H1 (cell line): ENCODE results near the gene ANKUB1. TPM values are rescaled to one million over a fixed set of nuclear protein-coding genes. Genes with fewer than 3 reads are reported as not detected.

ENCODE experiments used
- CTCF ChIA-PET: fragments of 300-600 bp; sonication (Branson Sonifier 250); formaldehyde crosslinking; loops from one replicate; lab custom pipeline; 2021; ENCODE audit not compliant: partially characterized antibody; lab: Charles Lee
- POLR2A ChIA-PET: fragments of 300-600 bp; sonication (Branson Sonifier 250); formaldehyde crosslinking; loops from one replicate; lab custom pipeline; 2021; ENCODE audit warnings: inconsistent platforms; ENCODE audit not compliant: partially characterized antibody; lab: Charles Lee
- DNase-seq, 2 experiments: peaks; one replicate each; pipeline versions ENCODE4 v3.0.0 to v3.0.0-alpha.2; 2010 to 2022; ENCODE audit warnings: low spot score in 2 of 2, low read depth in 1 of 2, mixed read lengths in 1 of 2
- FAIRE-seq: peaks from 2 replicates; lab custom pipeline; 2011; peaks lifted over from hg19 to GRCh38; lab: Jason Lieb, UNC
- H2AFZ ChIP-seq: 2 replicates; pipeline ENCODE4 v1.8.1; 2012; ENCODE audit warnings: low read length, inconsistent platforms
- H2AK5ac ChIP-seq: 2 replicates; pipeline ENCODE4 v1.6.1; 2013; ENCODE audit warnings: low read depth, low read length
- H2BK120ac ChIP-seq: replicated peaks from 2 replicates; pipeline ENCODE3; 2013; ENCODE audit warnings: low read depth, low read length, inconsistent platforms
- H2BK12ac ChIP-seq: 2 replicates; pipeline ENCODE4 v1.6.1; 2013; ENCODE audit warnings: low read depth, low read length
- H2BK15ac ChIP-seq: 2 replicates; pipeline ENCODE4 v1.6.1; 2013; ENCODE audit warnings: low read length
- H2BK20ac ChIP-seq: 2 replicates; pipeline ENCODE4 v1.6.1; 2013; ENCODE audit warnings: low read length
- H2BK5ac ChIP-seq: 2 replicates; pipeline ENCODE4 v1.6.1; 2013; ENCODE audit warnings: low read depth, low read length
- H3K14ac ChIP-seq: 2 replicates; pipeline ENCODE4 v1.6.1; 2013; ENCODE audit warnings: inconsistent platforms; ENCODE audit not compliant: insufficient read length
- H3K18ac ChIP-seq: 2 replicates; pipeline ENCODE4 v1.6.1; 2013; ENCODE audit warnings: low read length; ENCODE audit errors: extremely low read depth
- H3K23ac ChIP-seq: 2 replicates; pipeline ENCODE4 v1.6.1; 2013; ENCODE audit warnings: inconsistent platforms; ENCODE audit not compliant: insufficient read length
- H3K23me2 ChIP-seq: 2 replicates; pipeline ENCODE4 v1.6.1; 2013; ENCODE audit warnings: low read depth, low read length
- H3K27ac ChIP-seq: 2 replicates; pipeline ENCODE4 v1.6.1; 2011; ENCODE audit warnings: low read depth, low read length, inconsistent platforms
- H3K27me3 ChIP-seq, 4 experiments: replicated peaks in 1 of 4; 1 replicate in 1 of 4; 2 replicates in 3 of 4; pipeline versions ENCODE4 v1.6.1 to v1.8.1; 2011 to 2013; ENCODE audit warnings: low read length in 3 of 4, mild to moderate bottlenecking in 3 of 4, inconsistent platforms in 2 of 4, mixed read lengths in 2 of 4, moderate library complexity in 1 of 4; ENCODE audit not compliant: control insufficient read depth in 3 of 4, insufficient read depth in 3 of 4; ENCODE audit errors: extremely low read depth in 1 of 4
- H3K36me3 ChIP-seq, 4 experiments: 2 replicates each; pipeline versions ENCODE4 v1.6.1 to v1.8.1; 2011 to 2013; ENCODE audit warnings: mild to moderate bottlenecking in 4 of 4, low read length in 3 of 4, moderate library complexity in 2 of 4, control low read depth in 1 of 4, inconsistent platforms in 1 of 4; ENCODE audit not compliant: insufficient read depth in 4 of 4, control insufficient read depth in 2 of 4
- H3K4ac ChIP-seq: replicated peaks from 2 replicates; pipeline ENCODE3; 2013; ENCODE audit warnings: low read length, low read depth, mixed read lengths, inconsistent platforms; ENCODE audit not compliant: insufficient read length
- H3K4me1 ChIP-seq, 4 experiments: replicated peaks in 1 of 4; 1 replicate in 1 of 4; 2 replicates in 3 of 4; pipeline versions ENCODE4 v1.6.1 to v1.8.1; 2011 to 2013; ENCODE audit warnings: low read length in 3 of 4, inconsistent platforms in 2 of 4, mixed read lengths in 1 of 4; ENCODE audit not compliant: insufficient read depth in 4 of 4, control insufficient read depth in 3 of 4
- H3K4me2 ChIP-seq, 2 experiments: 2 replicates each; pipeline versions ENCODE4 v1.6.1 to v1.8.1; 2011 to 2013; ENCODE audit warnings: low read depth in 2 of 2, low read length in 2 of 2, control low read depth in 1 of 2, inconsistent platforms in 1 of 2, mild to moderate bottlenecking in 1 of 2; ENCODE audit not compliant: insufficient read depth in 1 of 2
- H3K4me3 ChIP-seq, 4 experiments: fragments of 200-600, 300-600 bp in 1 of 4; sonication (generic), shearing (Covaris generic), sonication (Bioruptor Twin) in 1 of 4; 2 replicates each; pipeline versions ENCODE4 v1.5.1 to v1.8.1; 2011 to 2016; ENCODE audit warnings: low read length in 4 of 4, low read depth in 3 of 4, control low read depth in 2 of 4, inconsistent platforms in 2 of 4, mild to moderate bottlenecking in 2 of 4, mixed read lengths in 1 of 4, moderate library complexity in 1 of 4; ENCODE audit not compliant: insufficient read depth in 2 of 4; ENCODE audit errors: extremely low read depth in 1 of 4
- H3K56ac ChIP-seq: replicated peaks from 2 replicates; pipeline ENCODE3; 2013; ENCODE audit warnings: low read depth, mild to moderate bottlenecking, mixed read lengths, low read length, inconsistent platforms; ENCODE audit not compliant: insufficient read length
- H3K79me1 ChIP-seq: 2 replicates; pipeline ENCODE4 v1.6.1; 2013; ENCODE audit warnings: low read depth, low read length, control low read depth
- H3K79me2 ChIP-seq, 2 experiments: 2 replicates each; pipeline versions ENCODE4 v1.6.1 to v1.8.1; 2012 to 2013; ENCODE audit warnings: low read length in 2 of 2, mild to moderate bottlenecking in 2 of 2, inconsistent platforms in 1 of 2; ENCODE audit not compliant: insufficient read depth in 2 of 2, control insufficient read depth in 1 of 2
- H3K9ac ChIP-seq, 4 experiments: replicated peaks in 1 of 4; 1 replicate in 1 of 4; 2 replicates in 3 of 4; pipeline versions ENCODE4 v1.6.1 to v1.8.1; 2011 to 2013; ENCODE audit warnings: low read depth in 3 of 4, low read length in 3 of 4, control low read depth in 2 of 4, mild to moderate bottlenecking in 2 of 4, moderate library complexity in 2 of 4, inconsistent platforms in 1 of 4; ENCODE audit errors: extremely low read depth in 1 of 4
- H3K9me3 ChIP-seq, 2 experiments: 2 replicates each; pipeline versions ENCODE4 v1.6.1 to v1.8.1; 2012 to 2013; ENCODE audit warnings: mild to moderate bottlenecking in 2 of 2, moderate library complexity in 2 of 2, control low read depth in 1 of 2, inconsistent platforms in 1 of 2, low read depth in 1 of 2, low read length in 1 of 2, mixed read lengths in 1 of 2; ENCODE audit not compliant: insufficient read depth in 2 of 2
- H4K20me1 ChIP-seq, 2 experiments: replicated peaks in 1 of 2; 2 replicates each; pipeline versions ENCODE3 to v1.8.1; 2011 to 2013; ENCODE audit warnings: inconsistent platforms in 2 of 2, low read length in 2 of 2, mild to moderate bottlenecking in 1 of 2; ENCODE audit not compliant: insufficient read depth in 2 of 2, control insufficient read depth in 1 of 2
- H4K5ac ChIP-seq: 2 replicates; pipeline ENCODE4 v1.6.1; 2013; ENCODE audit warnings: low read length, low read depth, mixed read lengths, inconsistent platforms; ENCODE audit not compliant: insufficient read length
- H4K8ac ChIP-seq: 2 replicates; pipeline ENCODE4 v1.8.0; 2013; ENCODE audit warnings: mild to moderate bottlenecking, moderate library complexity, low read length, inconsistent platforms; ENCODE audit not compliant: insufficient read depth; ENCODE audit errors: extremely low read depth
- H4K91ac ChIP-seq: replicated peaks from 2 replicates; pipeline ENCODE3; 2013; ENCODE audit warnings: low read length, mixed read lengths, inconsistent platforms; ENCODE audit not compliant: insufficient read length
- BACH1 ChIP-seq: IDR thresholded peaks from 2 replicates; pipeline ENCODE4 v1.6.1; 2012; ENCODE audit warnings: low read length, improper control_type of control experiment
- CBX8 ChIP-seq: fragments of 300-800, 300-1000 bp; sonication (generic); IDR thresholded peaks from 2 replicates; pipeline ENCODE4 v1.7.1; 2016; ENCODE audit warnings: low read depth, low read length, borderline replicate concordance
- CHD1 ChIP-seq: IDR thresholded peaks from 2 replicates; pipeline ENCODE4 v1.6.1; 2012; ENCODE audit warnings: low read depth, low read length, improper control_type of control experiment
- CTCF ChIP-seq, 3 experiments: IDR thresholded peaks; 1 replicate in 2 of 3; 2 replicates in 1 of 3; pipeline versions ENCODE4 v1.5.1 to v1.6.1; 2011; ENCODE audit warnings: low read length in 3 of 3, mild to moderate bottlenecking in 3 of 3, inconsistent platforms in 2 of 3, low read depth in 1 of 3, moderate library complexity in 1 of 3; ENCODE audit not compliant: insufficient read depth in 1 of 3; ENCODE audit errors: control extremely low read depth in 1 of 3
- HDAC2 ChIP-seq, 2 experiments: fragments of 300-600 bp in 1 of 2; sonication (generic) in 1 of 2; IDR thresholded peaks; 2 replicates each; pipeline ENCODE4 v1.6.1; 2011 to 2012; ENCODE audit warnings: low read depth in 2 of 2, low read length in 2 of 2, mild to moderate bottlenecking in 2 of 2, moderate library complexity in 2 of 2, borderline replicate concordance in 1 of 2, inconsistent platforms in 1 of 2
- PHF8 ChIP-seq: fragments of 200-600 bp; sonication (generic); conservative IDR thresholded peaks from 2 replicates; pipeline ENCODE4 v1.7.1; 2012; ENCODE audit warnings: low read depth, mild to moderate bottlenecking, inconsistent platforms, low read length, moderate library complexity
- POLR2AphosphoS5 ChIP-seq: IDR thresholded peaks from 2 replicates; pipeline ENCODE4 v1.6.1; 2011; ENCODE audit warnings: low read depth, low read length
- RNF2 ChIP-seq: fragments of 200-900, 300-1000 bp; sonication (generic); IDR thresholded peaks from 2 replicates; pipeline ENCODE4 v1.7.1; 2016; ENCODE audit warnings: borderline replicate concordance, low read depth, mild to moderate bottlenecking, antibody characterized with exemption, low read length; ENCODE audit not compliant: poor library complexity, severe bottlenecking; ENCODE audit errors: missing control alignments
- SAP30 ChIP-seq: fragments of 300-600 bp; sonication (generic); IDR thresholded peaks from 2 replicates; pipeline ENCODE4 v1.7.1; 2012; ENCODE audit warnings: low read length, moderate library complexity, mild to moderate bottlenecking, inconsistent platforms; ENCODE audit not compliant: insufficient read depth, insufficient replicate concordance
- SIX5 ChIP-seq: IDR thresholded peaks from 2 replicates; pipeline ENCODE4 v1.6.1; 2011; ENCODE audit warnings: mild to moderate bottlenecking, low read depth, low read length
- SP2 ChIP-seq: IDR thresholded peaks from 2 replicates; pipeline ENCODE4 v1.6.1; 2012; ENCODE audit warnings: mild to moderate bottlenecking, low read length, inconsistent platforms
- SP4 ChIP-seq: IDR thresholded peaks from 2 replicates; pipeline ENCODE4 v1.6.1; 2012; ENCODE audit warnings: low read length, inconsistent platforms
- WGBS, 2 experiments: shearing (Covaris generic) in 1 of 2; methylation state at CpG; one replicate each; pipeline versions ENCODE4 v1.1.6 to v1.1.7; 2013 to 2015; ENCODE audit warnings: low lambda C conversion rate in 2 of 2, mixed read lengths in 2 of 2, inconsistent platforms in 1 of 2, low coverage in 1 of 2, missing lambda C conversion rate in 1 of 2; ENCODE audit not compliant: insufficient replicate concordance in 2 of 2, insufficient coverage in 1 of 2, insufficient read length in 1 of 2; ENCODE audit errors: extremely low coverage in 1 of 2, missing lambda C conversion rate in 1 of 2; 5-methylcytosine and 5-hydroxymethylcytosine counted together
- polyA plus RNA-seq, 7 experiments: library from polyadenylated mRNA; depleted of rRNA in 3 of 7; stranded (reverse) in 5 of 7; unstranded in 2 of 7; fragments of >200 nt in 5 of 7; fragments of 200-250 nt in 2 of 7; gene quantifications; 1 replicate in 5 of 7; 2 replicates in 1 of 7; 4 replicates in 1 of 7; pipeline versions ENCODE4 v1.2.1 to v1.2.3, GENCODE V29; 2011 to 2013; ENCODE audit warnings: missing spikeins in 2 of 7, mixed read lengths in 2 of 7
- total RNA-seq: library from RNA; stranded (reverse); fragmentation: NEBNext Ultra II Directional; extraction: Animal tissue kit (Norgen Biotek cat#: 25700); gene quantifications from 2 replicates; pipeline ENCODE4 v1.2.1, GENCODE V29; 2021

ANKUB1 gene
- total and polyA plus RNA-seq, 2 of the 8 experiments (the other 6 are each of a cell fraction or from before 2014, with no cell fraction given): not detected

GRCh38 chr3:149732234-149732633 is 60.1 kb downstream of the ANKUB1 start:
- Histone ChIP-seq H3K56ac (no peak overlapping the region), H3K23ac (no peak overlapping the region), H2AFZ (no peak overlapping the region), H2BK5ac (no peak overlapping the region), H3K4me1 (no peaks in the 10 kb centered on the region), H4K8ac (no peak overlapping the region), H3K14ac (no peak overlapping the region), H3K27ac (no peak overlapping the region), H3K27me3 (no peaks in the 10 kb centered on the region), H3K4me3 (no peak overlapping the region), H3K79me2 (no peaks in the 10 kb centered on the region), H2BK15ac (no peak overlapping the region), H4K5ac (no peak overlapping the region), H3K9me3 (no peaks in the 10 kb centered on the region), H3K79me1 (no peaks in the 10 kb centered on the region), H4K91ac (no peak overlapping the region), H3K9ac (no peak overlapping the region), H2BK12ac (no peak overlapping the region), H2BK20ac (no peak overlapping the region), H3K23me2 (no peaks in the 10 kb centered on the region), H3K4me2 (no peak overlapping the region), H3K36me3 (no peaks in the 10 kb centered on the region), H2BK120ac (no peak overlapping the region), H3K4ac (no peak overlapping the region), H4K20me1 (no peaks in the 10 kb centered on the region), H2AK5ac (no peak overlapping the region), H3K18ac (no peak overlapping the region)
- FAIRE-seq (no peak), DNase-seq (no peak)
- ChIA-PET CTCF (interaction anchor here (1.0 to 2.0 kb wide), 3 partner anchors 15 to 202 kb away, joined by 3 to 6 read pairs (median 3); no protein-coding TSS in a partner anchor), POLR2A (no interaction called here)
- 80% methylated on average over 3 of the region's 3 CpGs; no CpG with 5 or more reads in 1 of the 2 experiments for WGBS, 2 experiments
- TF ChIP-seq POLR2AphosphoS5 (no peak), SIX5 (no peak), RNF2 (no peak), CHD1 (no peak), HDAC2 (IDR thresholded peaks at IDR 0.05; ENCODE audit: borderline replicate concordance in 1 of 2, low read depth in 2 of 2, low read length in 2 of 2) (no peak), PHF8 (no peak), CTCF (IDR thresholded peaks at IDR 0.05; ENCODE audit: control extremely low read depth in 1 of 3, insufficient read depth in 1 of 3, low read depth in 1 of 3, low read length in 3 of 3) (no peak), BACH1 (no peak), SP2 (no peak), CBX8 (no peak), SAP30 (no peak), SP4 (no peak)
